NCI-H1417 treated with DMSO at 0.1 percent for 48 hours (cell line): Measurements from ENCODE around the gene ENPP1.
"Not testable (repeated sequence)": the region's sequence is repeated elsewhere in the genome, so short reads cannot be mapped to it uniquely, and the experiment has no call there.

Source experiments
- DNase-seq: peaks from one replicate; lab custom pipeline; 2025; lab: John Stamatoyannopoulos, UW

The ENPP1 gene

GRCh38 chr6:131831392-131831791 lies 23.6 kb downstream of the ENPP1 start:
- DNase-seq, result no peak

DNA sequence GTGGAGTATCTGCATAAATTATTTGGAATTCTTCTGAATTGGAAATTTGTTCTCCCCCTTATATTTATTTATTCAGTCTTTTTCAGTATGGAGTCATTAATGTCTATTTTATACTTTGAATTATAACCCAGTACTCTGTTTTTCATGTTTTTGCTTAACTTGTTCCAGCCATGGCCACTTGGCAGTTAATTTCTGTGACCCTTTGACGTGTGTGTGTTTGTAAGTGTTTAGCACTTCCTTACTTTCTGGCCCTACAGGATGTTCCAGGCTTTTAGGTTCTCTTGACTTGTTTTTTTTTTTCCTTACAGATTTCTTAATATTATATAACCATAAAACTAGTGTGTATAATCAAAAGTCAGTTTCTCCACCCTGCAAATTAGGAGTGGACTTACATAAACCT lies 24.1 kb downstream of the ENPP1 start:
- DNase-seq, result no peak

DNA sequence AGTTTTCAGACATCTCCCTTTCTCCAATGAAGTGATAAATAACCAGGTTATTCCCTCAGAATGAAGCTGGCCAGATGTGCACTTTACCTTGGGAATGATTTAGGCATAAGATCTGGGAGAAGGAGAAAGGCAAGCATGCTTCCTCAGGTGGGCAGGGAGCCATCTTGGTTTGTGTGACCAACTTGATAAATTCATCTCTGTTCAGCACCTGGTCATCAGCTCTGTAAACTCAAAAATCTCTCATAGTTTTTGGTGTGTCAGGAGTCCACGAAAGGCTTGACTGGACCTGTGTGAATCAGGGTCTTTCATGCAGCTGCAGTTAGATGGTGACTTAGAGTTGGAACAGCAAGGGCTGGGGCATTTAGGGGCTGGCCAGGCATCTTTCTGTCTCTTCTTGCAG lies 24.5 kb downstream of the ENPP1 start:
- no peak for DNase-seq

GRCh38 chr6:131838051-131838450 lies 30.2 kb downstream of the ENPP1 start:
- no peak for DNase-seq

DNA sequence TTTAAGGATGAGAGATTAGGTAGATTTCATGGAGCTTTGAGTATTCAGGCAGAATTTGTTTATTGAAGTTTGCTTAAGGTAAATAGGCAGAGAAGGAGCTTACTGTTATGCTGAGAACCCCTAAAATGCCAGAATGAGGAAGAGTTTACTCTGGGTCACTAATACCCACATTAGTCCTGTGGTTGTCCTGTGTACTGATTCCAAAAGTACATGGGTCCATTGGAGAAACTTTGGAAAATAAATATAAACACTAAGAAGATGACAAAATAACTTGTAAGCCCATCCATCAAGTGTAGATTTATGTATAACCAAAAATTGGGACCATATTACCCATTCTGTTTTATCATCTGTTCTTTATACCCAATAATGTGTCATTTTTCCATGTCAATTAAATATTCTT lies 31.6 kb downstream of the ENPP1 start:
- no peak for DNase-seq

- DNase-seq, result no peak
Observed at GRCh38 chr6:131840441-131840840, 32.6 kb downstream of the ENPP1 start.

DNA sequence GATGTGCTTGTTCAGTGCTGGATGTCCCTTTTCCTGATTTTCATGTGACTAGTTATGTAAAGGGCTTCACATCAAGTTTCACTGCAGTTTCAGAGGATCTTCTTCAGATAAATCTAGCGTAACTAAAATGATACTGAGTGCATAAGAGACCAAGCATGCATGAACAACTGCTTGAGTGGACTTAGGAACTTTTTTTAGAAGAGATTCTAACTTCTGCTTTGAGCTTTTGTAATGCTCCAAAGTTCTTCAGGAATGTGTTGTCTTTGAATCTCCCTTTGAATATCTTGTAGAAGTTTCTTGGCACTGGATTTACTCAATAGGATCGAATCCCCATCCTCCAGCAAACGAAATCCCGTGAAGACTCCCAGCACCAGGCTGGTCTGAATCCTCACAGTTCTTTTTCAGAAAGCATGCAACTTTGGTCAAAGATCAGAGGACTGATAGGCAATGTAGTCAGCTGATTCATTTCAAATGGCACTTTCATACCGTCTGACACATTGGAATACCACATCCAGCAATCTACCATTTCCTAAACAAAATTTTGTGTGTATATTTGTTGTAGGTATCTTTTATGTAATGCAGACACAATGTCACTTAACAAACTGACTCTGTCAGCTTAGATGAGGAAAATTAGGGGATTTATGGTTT lies 33.2 kb downstream of the ENPP1 start:
- DNase-seq, result no peak

DNA sequence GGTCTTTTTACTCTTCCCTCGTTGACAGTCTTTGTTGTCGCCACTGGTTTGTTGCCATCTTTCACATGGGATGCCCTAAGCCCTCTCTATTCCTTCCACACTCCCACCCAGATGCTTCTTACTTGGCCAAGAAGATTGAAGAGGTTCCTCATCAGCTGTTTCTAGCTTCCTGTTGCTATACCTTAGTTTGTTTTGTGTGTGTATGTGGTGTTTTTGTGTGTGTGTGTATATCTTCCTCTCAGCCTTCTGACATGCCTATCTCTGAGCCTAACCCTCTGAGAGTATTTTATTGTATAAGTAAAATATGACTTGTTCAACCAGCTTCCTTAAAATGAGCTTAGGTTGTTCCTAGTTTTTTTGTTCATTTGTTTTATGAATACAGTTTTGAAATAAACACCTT lies 35.9 kb downstream of the ENPP1 start:
- DNase-seq, result no peak

DNA sequence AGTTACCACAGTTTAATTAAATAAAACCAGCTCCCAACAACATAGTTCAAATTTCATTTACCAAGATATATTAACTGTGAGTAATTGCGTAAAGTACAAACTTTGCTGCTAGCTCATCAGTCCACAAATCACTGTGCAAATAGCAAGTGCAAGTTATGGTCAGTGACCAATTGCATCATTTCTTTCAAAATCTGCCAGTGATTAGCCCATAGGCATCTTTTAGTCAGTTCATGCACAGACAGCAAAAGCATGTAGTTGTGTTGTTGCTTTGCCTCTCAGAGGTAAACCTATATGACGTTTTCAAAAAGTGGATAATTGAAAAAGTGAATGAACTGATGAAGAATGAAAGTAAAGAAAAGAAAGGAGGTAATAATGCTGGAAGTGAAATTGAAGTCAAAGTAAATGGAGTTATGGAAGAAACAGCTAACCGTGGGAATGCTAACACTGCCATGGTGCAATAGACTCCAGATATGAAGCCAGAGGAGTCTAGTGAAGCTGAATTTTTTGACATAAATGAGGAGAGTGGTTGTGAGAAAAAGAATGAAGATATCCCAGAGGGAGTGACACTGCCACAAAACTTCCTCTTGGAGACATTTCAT lies 36.5 kb downstream of the ENPP1 start:
- DNase-seq, result no peak

GRCh38 chr6:131846023-131846663 lies 38.3 kb downstream of the ENPP1 start:
- no peak for DNase-seq

- DNase-seq, result no peak
Observed at GRCh38 chr6:131846905-131847304, 39.1 kb downstream of the ENPP1 start.

- DNase-seq, result no peak
Observed at GRCh38 chr6:131849799-131850198, 42.0 kb downstream of the ENPP1 start.

GRCh38 chr6:131851049-131851769 lies 43.4 kb downstream of the ENPP1 start:
- DNase-seq, result no peak

- no peak for DNase-seq
Observed at GRCh38 chr6:131852200-131852599, 44.4 kb downstream of the ENPP1 start.

DNA sequence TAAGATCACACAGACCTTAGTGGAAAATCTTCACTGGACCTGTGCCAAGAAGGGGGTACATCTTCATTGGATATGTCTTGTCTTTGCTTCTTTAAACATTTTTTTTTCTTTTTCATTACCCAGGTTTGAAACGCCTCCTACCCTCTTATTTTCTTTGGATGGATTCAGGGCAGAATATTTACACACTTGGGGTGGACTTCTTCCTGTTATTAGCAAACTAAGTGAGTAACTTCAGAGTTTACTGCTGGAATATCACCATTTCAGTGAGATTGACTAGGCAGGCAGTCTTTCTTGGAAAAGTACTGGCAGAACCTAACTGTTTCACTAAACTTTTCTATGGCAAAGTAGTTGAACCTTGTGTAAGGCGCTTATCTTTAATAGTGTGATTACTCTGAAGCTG lies 47.0 kb downstream of the ENPP1 start:
- no peak for DNase-seq

DNA sequence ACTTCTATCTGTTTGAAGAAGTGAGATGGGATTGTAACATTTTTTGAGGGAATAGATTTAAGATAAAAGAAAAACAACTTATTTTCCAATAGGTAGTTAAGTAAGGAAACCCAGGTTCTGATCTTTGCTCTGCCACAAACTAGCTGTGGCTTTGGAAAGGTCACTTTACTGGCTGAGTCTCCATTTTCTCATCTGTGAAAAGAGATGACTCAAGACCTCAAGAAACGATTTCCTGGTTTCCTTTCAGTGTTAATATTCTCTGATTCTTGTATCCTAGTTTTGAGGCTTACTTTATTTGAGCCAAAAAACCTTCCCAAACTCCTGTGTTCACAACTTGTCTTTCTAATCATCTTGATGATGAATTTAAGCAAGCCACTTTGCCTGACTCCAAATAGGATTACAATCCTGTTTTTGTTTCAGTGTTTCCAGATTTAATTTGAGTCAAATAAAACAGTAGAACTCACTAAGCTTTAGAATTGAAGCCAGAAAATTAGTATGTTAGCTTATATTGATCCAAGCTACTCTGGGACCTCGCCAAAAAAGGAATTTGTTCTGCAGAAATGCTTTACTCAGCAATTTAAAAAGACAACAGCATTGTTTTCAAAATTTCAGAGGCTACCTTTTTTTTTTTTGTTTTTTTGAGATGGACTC lies 51.1 kb downstream of the ENPP1 start:
- DNase-seq, result no peak

- DNase-seq, result not testable (repeated sequence)
Observed at GRCh38 chr6:131859658-131860057, 51.8 kb downstream of the ENPP1 start.

- DNase-seq, result no peak
Observed at GRCh38 chr6:131861381-131861780, 53.6 kb downstream of the ENPP1 start.

- no peak for DNase-seq
Observed at GRCh38 chr6:131862476-131862875, 54.7 kb downstream of the ENPP1 start.

- no peak for DNase-seq
Observed at GRCh38 chr6:131867744-131868143, 59.9 kb downstream of the ENPP1 start.

DNA sequence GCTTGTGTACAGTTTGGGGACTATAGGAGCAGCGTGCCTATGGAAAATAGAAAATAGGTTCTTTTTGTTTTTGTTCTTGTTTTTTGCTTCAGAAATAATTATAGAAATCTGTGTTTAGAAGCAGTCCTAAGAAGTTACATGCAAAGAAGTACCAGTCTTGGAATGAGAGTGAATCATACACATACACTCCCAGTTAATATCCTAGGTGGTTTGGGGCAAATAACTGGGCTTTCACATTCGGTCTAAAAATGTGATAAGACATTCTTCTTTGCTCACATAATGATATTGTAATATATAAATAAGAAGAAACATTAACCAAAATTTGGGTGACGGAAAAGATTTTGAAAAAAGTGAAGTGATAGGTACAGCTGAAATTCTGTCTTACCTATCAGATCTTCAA lies 61.0 kb downstream of the ENPP1 start:
- no peak for DNase-seq

DNA sequence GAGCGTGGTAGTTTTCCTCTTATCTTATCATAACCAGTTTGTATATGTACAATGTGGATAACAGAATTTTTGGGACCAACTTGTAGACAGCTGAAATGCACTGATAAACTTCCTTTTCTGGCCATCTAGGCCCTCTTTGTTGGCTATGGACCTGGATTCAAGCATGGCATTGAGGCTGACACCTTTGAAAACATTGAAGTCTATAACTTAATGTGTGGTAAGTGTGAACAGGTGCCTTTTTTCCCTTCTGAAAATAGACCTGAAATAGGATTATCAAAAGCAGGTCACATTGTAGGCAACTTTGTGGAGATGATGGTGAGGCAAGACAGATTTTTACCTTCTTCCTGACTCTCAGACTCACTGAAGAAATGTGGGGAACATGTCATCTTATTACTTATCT lies 67.8 kb downstream of the ENPP1 start:
- no peak for DNase-seq

DNA sequence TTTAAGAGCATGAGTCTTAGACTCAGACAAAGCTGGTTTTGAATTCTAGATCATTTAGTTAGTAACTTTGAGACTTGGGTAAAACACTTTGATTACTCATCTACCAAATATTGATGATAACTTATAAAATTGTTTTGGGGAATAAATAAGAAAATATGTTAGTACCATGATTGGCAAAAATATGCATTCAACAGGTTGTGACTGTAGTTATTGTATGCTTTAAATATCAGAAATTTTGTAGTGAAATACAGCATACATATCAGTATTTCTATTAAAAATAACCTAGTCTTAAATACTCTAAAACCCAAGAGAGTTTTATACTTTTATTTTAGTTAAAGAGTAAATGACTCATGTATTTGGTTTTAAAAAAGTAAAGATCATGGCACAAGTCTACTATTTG lies 68.7 kb downstream of the ENPP1 start:
- DNase-seq, result no peak
